ENCODE measurements around the gene NDUFC2.
"Not testable (repeated sequence)": the region's sequence is repeated elsewhere in the genome, so short reads cannot be mapped to it uniquely, and the experiment has no call there.

The NDUFC2 gene

GRCh38 chr11:78078218-78079167 lies 1.2 kb downstream of the NDUFC2 start:
- no peak for DNase-seq

- DNase-seq = not testable (repeated sequence)
Measured at GRCh38 chr11:78077592-78077991, 2.1 kb downstream of the NDUFC2 start.

- DNase-seq = no peak
Measured at GRCh38 chr11:78076733-78077403, 2.8 kb downstream of the NDUFC2 start.

DNA sequence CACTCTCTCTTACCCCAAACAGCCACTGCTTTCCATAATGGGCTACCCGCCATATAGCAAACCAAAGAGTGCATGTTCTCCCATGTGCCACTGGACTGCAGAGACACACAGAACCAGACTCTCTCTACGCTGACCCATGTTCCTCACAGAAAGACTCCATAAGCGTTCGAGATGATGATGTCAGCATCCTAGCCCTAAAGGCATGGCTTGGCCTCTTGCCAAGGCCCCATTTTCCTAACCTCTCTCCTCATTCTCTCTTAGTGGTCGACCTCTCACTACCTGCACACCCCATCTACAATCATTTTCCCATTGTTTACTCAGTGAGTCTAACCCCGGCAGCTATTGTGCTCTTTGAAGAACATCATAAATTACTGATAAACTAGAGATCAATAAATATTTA lies 4.9 kb downstream of the NDUFC2 start:
- DNase-seq = no peak

GRCh38 chr11:78072455-78072854 lies 7.2 kb downstream of the NDUFC2 start:
- no peak for DNase-seq

- no peak for DNase-seq
Measured at GRCh38 chr11:78071717-78072116, 7.9 kb downstream of the NDUFC2 start.

DNA sequence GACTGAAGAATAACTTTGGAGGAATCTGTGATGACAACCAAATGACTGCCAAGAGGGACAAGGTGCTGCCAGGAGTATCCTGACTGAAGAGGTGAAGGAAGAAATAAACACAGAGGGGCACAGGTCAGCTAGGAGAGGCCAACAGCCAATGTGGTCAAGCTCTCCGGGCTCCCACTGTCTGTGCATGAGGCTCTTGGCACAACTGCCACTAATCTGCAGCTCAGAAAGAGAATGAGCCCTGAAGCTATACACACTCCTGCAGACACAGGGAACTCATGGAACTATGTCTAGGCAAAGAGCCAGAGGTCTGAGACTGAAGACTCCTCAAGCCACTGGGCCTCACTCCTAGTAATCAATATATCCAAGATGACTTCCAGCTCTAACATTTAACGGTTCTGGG lies 9.0 kb downstream of the NDUFC2 start:
- no peak for DNase-seq

DNA sequence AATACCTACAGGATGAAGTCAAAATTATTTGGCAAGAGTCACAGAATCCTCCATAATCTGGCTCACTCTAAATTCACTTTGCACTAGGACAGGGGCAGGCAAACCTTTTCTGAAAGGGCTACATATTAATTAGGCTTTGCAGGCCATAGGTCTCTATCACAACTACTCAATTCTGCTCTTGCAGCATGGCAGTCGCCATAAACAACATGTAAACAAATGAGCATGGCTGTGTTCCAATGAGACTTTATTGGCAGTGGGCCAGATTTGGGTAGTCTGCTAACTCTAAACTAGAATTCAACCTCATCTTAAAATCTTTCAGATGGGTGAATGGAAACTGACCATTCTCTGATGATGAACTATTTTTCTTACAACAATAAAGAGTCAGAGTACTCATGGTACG lies 10.2 kb downstream of the NDUFC2 start:
- no peak for DNase-seq

DNA sequence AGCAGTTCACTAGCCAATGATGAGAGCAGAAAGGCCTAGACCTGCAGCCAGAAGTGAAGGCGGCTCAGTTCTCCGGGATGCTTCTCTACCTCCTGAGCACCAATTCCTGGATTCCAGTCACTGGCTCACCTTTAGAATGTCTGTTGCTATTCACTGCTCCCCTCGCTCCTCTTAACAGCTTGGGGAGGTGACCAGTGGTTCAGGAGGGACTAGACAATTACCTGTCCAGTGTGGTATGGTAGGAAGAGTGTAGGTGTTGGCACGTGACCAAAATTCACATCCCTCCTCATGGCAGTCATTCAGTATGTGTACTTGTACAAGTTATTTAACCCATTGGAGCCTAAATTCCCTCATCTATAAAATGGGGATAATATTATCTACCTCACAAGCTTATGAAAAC lies 12.0 kb downstream of the NDUFC2 start:
- DNase-seq = no peak

DNA sequence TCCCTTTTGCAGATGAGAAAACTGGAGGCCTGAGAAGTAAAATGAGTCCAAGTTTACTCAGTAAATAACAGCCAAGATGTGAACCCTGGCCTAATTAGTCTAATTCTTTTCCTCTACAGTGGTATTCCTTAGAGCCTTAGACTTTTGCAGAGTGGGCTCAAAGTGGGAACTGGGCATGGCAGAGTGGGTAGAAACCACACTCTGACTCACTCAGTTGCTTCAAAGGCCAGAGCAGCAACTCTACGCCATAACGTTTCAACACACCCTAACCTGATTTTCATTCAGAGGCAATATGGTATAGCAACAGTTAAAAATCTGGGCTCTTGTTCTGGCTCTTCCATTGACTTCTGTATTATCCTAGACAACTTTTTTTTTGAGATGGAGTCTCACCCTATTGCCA lies 13.2 kb downstream of the NDUFC2 start:
- no peak for DNase-seq

GRCh38 chr11:78065203-78065602 lies 14.5 kb downstream of the NDUFC2 start:
- DNase-seq = no peak

DNA sequence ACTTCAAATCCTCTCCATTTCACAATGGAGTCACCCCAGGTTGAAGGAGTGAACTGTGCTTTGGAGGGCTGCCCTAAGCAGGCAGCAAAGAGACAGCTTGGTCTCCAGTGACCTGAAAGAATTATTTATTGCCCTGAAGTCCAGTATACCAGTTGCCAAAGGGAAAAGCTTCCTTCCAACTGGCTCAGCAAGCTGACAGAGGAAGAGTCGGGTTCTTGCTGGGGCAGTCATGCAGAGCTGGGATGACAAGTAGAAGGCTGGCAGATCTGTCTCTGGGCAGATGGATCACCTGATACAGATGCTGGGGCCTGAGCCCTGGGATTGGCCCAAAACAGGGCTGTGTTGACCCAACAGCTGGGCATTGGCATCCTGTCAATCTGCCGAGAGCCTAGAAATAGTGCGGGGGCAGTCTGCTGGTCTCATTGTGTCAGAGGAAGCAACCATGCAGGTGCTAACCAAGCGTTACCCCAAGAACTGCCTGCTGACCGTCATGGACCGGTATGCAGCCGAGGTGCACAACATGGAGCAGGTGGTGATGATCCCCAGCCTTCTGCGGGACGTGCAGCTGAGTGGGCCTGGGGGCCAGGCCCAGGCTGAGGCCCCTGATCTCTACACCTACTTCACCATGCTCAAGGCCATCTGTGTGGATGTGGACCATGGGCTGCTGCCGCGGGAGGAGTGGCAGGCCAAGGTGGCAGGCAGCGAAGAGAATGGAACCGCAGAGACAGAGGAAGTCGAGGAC lies 16.1 kb downstream of the NDUFC2 start, which contains the start of gene THRSP:
Gene THRSP, plus strand, starts transcription at position 422 of the 742 bp plus-strand sequence. Its CDS starts 21 bp downstream, at position 443.
- no peak for DNase-seq

- DNase-seq = no peak
Measured at GRCh38 chr11:78062671-78063070, 17.0 kb downstream of the NDUFC2 start.

DNA sequence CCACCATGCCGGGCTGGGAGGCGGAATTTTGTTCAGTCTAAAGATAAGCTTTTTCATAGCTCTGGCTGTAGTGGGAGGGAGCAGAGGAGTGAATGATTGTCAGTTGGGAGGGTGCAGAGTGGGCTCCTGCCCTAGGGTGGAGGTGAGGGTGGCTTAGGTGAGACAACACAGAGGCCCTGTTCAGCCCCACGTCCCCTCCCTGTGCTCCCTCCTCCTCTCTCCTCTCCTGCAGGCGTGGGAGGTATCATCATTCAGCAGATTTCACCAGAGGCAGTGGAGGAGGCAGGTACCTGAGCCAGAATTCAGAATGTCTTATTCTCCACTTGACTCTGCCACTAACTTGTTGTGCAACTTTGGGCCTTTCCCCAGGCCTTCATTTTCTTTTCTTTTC lies 17.7 kb downstream of the NDUFC2 start:
- no peak for DNase-seq

GRCh38 chr11:78061088-78061920 lies 18.4 kb downstream of the NDUFC2 start:
- DNase-seq = no peak

DNA sequence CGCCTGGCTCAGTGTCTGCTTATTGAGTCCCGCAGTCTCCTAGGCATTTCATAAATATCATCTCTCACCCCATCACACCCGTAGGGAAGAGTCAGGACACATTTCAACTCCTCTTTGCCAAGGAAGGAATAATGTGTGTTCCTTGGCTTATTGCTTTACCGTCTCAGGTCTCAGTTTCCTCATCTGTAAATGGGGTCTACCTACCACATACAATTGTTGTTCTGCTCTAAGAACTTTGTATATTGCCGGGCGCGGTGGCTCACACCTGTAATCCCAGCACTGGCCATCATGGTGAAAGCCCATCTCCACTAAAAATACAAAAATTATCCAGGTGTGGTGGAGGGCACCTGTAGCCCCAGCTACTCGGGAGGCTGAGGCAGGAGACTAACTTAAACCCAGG lies 19.1 kb downstream of the NDUFC2 start:
- no peak for DNase-seq

DNA sequence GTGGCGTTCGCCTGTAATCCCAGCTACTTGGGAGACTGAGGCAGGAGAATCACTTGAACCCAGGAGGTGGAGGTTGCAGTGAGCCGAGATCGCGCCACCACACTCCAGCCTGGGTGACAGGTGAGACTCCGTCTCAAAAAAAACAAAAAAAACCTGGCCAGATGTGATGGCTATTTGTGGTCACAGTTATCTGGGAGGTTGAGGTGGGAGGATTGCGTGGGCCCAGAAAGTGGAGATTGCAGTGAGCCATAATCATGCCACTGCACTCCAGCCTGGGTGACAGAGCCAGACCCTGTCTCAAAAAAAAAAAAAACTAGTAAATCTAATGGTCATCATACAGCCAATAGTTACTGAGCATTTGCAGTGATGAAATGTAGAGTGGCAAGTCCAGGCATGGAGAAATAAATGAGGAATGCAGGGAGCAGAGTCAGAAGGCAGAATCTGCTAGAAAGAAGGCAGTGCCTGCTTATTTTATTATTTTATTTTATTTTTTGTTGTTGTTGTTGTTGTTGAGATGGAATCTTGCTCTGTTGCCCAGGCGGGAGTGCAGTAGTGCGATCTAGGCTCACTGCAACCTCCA lies 19.8 kb downstream of the NDUFC2 start:
- not testable (repeated sequence) for DNase-seq

DNA sequence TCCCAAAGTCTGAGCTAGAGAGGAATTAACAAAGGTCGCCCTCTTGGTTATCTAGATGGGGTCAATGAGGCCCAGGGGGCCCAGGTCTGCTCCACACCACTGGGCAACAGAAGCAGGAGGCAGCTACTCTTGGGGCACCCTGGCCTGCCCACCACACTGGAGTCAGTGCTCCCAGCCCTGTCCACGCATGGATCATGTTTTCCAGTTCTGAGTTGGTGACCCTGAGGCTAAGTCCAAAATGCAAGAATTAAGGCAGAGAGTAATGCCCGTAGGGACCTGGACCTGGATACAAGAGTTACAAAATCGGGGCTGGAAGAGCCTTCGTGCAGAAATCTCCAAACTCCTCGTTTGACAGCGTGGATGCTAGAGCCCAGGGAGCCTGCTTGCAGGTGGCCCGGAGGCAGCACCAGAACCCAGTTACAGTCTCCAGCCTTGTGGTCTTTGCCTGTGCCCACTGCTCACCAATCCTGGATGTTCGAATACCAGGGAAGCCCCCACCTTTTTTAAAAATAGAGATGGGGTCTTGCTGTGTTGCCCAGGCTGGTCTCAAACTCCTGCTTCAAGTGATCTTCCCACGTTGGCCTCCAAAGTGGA lies 22.1 kb downstream of the NDUFC2 start:
- no peak for DNase-seq

DNA sequence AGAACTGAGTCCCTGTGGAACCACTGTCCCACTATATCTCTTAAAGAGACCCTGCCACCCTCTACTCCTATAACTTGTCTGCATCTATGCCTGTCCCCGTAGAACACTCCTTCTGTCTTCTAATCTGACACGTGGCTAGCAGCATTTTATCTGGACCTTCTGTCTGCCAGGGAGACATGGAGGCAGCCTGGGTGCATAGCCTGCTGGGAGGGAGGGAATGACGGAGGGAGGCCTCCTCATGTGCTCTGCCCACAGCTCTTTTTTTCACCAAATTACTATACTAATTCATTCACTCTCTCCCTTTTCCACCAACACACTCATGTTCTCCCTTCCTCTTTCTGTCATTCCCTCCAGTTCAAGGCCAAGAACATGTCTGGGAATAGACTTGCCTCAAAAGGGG lies 23.6 kb downstream of the NDUFC2 start:
- DNase-seq = no peak

GRCh38 chr11:78054971-78055370 lies 24.7 kb downstream of the NDUFC2 start:
- no peak for DNase-seq

- no peak for DNase-seq
Measured at GRCh38 chr11:78050964-78051831, 28.5 kb downstream of the NDUFC2 start.

Data from CD4-positive, alpha-beta T cell treated with Interleukin-15 for 1 hour (primary cell).